Measurements from ENCODE around the gene TPD52L1.

The TPD52L1 gene

DNA sequence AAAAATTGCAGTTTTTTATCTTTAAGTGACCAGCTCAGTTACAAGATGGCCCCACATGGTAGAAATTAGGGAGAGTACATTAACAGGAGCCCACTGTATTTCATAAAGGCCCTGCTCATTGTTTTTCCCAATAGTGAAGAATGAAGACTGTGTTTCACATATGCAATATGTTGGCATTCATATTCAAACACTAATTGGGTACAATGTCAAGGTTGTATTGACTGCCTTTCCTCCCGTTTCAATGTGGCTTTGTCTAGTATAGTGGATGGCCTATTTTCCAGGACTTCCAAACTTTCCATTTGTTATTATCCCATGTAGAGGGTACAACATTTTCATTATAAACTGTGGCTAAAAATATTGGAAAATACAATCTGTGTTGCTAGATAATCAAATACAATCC is 96.9 kb downstream of the TPD52L1 start:
- no peak for DNase-seq (ENCODE audit: extremely low spot score)
- CTCF ChIA-PET, result no interaction called here
- TF ChIP-seq, protein P1, sequence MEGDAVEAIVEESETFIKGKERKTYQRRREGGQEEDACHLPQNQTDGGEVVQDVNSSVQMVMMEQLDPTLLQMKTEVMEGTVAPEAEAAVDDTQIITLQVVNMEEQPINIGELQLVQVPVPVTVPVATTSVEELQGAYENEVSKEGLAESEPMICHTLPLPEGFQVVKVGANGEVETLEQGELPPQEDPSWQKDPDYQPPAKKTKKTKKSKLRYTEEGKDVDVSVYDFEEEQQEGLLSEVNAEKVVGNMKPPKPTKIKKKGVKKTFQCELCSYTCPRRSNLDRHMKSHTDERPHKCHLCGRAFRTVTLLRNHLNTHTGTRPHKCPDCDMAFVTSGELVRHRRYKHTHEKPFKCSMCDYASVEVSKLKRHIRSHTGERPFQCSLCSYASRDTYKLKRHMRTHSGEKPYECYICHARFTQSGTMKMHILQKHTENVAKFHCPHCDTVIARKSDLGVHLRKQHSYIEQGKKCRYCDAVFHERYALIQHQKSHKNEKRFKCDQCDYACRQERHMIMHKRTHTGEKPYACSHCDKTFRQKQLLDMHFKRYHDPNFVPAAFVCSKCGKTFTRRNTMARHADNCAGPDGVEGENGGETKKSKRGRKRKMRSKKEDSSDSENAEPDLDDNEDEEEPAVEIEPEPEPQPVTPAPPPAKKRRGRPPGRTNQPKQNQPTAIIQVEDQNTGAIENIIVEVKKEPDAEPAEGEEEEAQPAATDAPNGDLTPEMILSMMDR (IDR thresholded peaks at IDR 0.05; ENCODE audit: control extremely low read depth, extremely low read depth, low read depth, missing control alignments), result no peak
- POLR2A ChIA-PET, result no interaction called here

DNA sequence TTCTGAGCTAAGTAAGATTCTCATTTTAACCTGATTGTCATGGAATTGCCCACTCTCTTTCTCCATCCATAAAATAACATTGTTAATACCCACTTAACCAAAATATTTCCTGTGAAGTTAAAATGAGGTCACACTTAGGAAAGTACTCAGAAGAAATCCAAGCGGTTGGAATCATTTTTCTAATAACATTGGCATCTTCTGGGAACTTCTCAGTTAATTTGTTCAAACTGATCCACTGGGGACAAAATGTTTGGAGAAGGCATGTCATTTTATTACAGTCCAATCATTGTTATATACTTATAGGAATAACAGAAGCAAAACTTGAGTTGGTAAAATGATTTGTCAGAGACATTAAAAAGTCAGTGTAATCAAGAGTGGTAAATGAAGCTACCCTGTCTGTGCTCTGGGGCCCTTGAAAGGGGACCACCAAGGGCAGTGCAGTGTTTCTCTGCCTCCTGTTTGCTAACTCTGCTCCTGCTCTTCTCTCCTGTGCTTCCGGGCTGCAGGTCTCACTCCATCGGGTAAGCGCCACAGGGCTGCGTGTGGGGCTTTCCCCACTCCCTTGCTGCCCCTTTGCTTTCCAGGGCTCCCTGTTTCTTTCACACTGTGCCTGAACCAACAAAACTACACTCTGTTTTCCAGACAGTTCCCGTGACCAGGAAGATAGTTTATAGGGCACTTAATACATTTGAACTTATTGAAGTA is 98.1 kb downstream of the TPD52L1 start:
- ChIA-PET POLR2A (no interaction called here), CTCF (interaction anchor here (1.6 to 1.8 kb wide), 2 partner anchors 22 to 31 kb away, joined by 4 to 6 read pairs; no protein-coding TSS in a partner anchor)
- no peak for DNase-seq (ENCODE audit: extremely low spot score)
- TF ChIP-seq, protein P1 (IDR thresholded peaks at IDR 0.05; ENCODE audit: control extremely low read depth, extremely low read depth, low read depth, missing control alignments), result no peak

DNA sequence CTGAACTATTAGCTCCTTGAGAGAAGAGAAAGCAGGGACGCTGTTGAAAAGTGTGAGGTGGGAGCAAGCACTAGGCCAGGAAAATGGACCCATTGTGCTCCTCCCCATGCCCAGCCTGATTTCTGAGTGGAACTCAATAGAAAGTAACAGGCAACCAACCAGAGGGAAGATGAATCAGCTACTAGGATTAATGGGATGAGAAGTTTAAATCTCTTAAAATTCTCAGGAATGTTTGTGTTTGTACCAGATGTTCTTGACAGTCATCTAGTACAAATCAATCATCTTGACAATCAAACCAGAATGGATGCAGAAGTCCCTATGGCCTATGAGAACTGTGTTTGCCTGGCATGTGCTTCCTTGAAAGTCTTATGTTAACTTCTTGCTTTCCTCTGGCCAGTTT is 99.3 kb downstream of the TPD52L1 start:
- ChIA-PET POLR2A (no interaction called here), CTCF (interaction anchor here (1.6 kb wide), 1 partner anchor 21 kb away, joined by 4 read pairs; no protein-coding TSS in a partner anchor)
- TF ChIP-seq, protein P1 (IDR thresholded peaks at IDR 0.05; ENCODE audit: control extremely low read depth, extremely low read depth, low read depth, missing control alignments), result no peak
- no peak for DNase-seq (ENCODE audit: extremely low spot score)

DNA sequence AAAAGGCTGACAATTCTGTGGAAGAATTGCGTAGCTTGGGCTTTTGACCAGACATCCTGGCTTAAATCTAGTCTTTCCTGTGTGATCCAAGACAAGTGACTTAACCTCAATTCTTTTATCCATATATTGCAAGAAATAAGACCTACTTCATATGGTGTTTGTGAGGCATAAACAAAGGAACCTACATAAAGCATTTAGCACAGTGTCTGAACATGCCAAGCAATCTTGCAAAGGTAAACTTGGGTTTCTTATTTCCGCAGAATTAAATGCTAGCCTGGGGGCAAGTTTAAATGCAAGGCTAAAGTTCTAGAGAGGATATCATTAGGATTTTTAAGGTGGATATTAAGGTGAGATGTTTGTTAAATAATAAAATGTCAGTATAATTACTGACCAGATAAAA is 100.3 kb downstream of the TPD52L1 start:
- no peak for DNase-seq (ENCODE audit: extremely low spot score)
- POLR2A ChIA-PET, result no interaction called here
- CTCF ChIA-PET, result no interaction called here

DNA sequence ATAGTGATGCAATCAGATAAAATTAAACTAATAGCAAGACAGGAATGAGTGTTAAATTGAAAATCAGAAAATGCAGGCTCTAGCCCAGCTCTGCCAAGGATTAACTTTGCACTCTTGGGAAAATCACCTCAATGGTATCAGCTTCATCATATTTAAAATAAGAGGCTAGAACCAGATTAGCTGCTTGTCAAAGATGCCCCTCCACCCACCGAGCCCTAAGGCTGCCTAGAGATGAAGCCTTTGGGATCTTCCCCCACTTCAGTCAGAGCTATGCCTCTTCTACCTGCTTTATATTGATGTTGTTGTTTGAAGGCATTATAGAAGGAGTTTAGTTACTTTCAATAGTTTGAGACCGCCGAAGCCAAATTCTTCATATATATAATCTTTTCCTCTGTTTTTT is 100.7 kb downstream of the TPD52L1 start:
- ChIA-PET POLR2A (no interaction called here), CTCF (no interaction called here)
- DNase-seq (ENCODE audit: extremely low spot score), result no peak
- TF ChIP-seq, protein P1 (IDR thresholded peaks at IDR 0.05; ENCODE audit: control extremely low read depth, extremely low read depth, low read depth, missing control alignments), result no peak

More for the DNA sequence above, 100.3 kb downstream of the TPD52L1 start:
- TF ChIP-seq, protein P1 (IDR thresholded peaks at IDR 0.05; ENCODE audit: control extremely low read depth, extremely low read depth, low read depth, missing control alignments), result no peak

DNA sequence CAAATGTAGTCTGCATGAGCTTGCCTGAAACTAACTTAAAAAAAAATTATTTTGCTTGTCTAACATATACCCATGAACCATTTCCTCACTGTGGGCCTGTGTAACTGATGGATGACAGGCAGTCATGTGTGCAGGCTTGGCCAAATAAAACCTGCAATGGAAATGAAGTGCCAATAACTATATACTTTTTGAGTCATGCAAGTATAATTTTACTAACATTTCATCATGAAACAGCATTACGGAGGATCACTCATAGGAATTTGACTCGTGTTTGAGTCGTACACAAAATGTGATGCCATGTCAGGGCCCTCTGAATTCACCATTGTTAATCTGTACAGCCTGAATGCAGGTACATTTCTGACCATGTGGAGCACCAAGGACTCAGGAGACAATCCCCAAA is 101.6 kb downstream of the TPD52L1 start:
- no peak for DNase-seq (ENCODE audit: extremely low spot score)
- ChIA-PET POLR2A (no interaction called here), CTCF (no interaction called here)
- TF ChIP-seq, protein P1 (IDR thresholded peaks at IDR 0.05; ENCODE audit: control extremely low read depth, extremely low read depth, low read depth, missing control alignments), result no peak

Measured in GM10248 (cell line).